Measurements from ENCODE around the gene IGF1R. TPM values are rescaled to one million over a fixed set of nuclear protein-coding genes. Genes with fewer than 3 reads are reported as not detected.

IGF1R gene
- total RNA-seq, 4 donors from 2014 or later = 49.4 to 239 (median 109) TPM

DNA sequence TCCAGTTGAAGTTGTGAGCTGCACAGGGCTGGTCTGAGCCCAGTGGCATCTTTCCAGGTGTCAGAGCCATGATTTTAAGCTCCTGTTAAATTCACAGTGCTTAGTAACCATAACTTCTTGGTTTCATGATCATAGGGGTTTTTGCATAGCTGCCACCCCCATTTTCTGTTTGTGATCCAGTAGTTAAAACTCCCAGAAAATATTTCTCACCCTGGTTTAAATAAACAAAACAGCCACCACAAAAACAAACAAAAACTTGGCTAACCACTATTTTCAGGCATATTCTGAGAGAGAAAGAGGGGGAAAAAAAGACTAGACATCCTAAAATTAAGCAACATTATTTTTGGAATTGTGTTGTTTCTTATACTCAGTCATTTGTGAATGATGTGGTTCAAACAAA lies 175.3 kb downstream of the IGF1R start:
- H3K27ac ChIP-seq = peak overlapping the region in 2 of 4 donors; percentile 0 to 4
- no peak for DNase-seq
- H3K9me3 ChIP-seq = no peaks in the 10 kb centered on the region
- H3K4me1 ChIP-seq = no peaks in the 10 kb centered on the region
- no peaks in the 10 kb centered on the region for H3K27me3 ChIP-seq
- intact Hi-C loops (cut with DNase I; ENCODE audit: low total_unique reads) = no loop called here
- H3K36me3 ChIP-seq = no peaks in the 10 kb centered on the region
- no peak overlapping the region for H3K4me3 ChIP-seq
- TF ChIP-seq EP300 (IDR thresholded peaks at IDR 0.05; ENCODE audit: low read depth) (no peak), POLR2A (IDR thresholded peaks at IDR 0.05) (no peak), POLR2AphosphoS5 (IDR thresholded peaks at IDR 0.05) (no peak)
- TF ChIP-seq, protein P1, sequence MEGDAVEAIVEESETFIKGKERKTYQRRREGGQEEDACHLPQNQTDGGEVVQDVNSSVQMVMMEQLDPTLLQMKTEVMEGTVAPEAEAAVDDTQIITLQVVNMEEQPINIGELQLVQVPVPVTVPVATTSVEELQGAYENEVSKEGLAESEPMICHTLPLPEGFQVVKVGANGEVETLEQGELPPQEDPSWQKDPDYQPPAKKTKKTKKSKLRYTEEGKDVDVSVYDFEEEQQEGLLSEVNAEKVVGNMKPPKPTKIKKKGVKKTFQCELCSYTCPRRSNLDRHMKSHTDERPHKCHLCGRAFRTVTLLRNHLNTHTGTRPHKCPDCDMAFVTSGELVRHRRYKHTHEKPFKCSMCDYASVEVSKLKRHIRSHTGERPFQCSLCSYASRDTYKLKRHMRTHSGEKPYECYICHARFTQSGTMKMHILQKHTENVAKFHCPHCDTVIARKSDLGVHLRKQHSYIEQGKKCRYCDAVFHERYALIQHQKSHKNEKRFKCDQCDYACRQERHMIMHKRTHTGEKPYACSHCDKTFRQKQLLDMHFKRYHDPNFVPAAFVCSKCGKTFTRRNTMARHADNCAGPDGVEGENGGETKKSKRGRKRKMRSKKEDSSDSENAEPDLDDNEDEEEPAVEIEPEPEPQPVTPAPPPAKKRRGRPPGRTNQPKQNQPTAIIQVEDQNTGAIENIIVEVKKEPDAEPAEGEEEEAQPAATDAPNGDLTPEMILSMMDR (IDR thresholded peaks at IDR 0.05) = no peak
- in situ Hi-C loops (cut with MboI; ENCODE audit: low pct_ligation_motif_present in 1 of 4, low pct_unique_long_range_greater_than_20kb in 1 of 4, low sequenced_read_pairs in 3 of 4) = no loop called here

DNA sequence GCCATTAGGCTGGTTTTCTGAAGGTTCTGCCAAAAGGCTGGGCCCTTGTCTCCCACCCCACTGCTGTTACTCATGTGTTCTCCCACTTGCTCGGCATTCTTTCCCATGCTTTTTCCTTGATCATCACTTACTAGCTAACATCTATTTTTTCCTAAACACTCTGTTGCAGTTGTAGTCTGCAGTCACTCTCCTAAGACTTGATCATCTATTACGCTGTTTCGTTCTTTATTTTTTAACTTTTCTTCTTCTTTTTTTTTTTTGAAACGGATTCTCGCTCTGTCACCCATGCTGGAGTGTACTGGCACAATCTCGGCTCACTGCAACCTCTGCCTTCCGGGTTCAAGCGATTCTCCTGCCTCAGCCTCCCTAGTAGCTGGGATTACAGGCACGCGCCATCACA lies 176.3 kb downstream of the IGF1R start:
- H3K27me3 ChIP-seq = no peaks in the 10 kb centered on the region
- no peak for TF ChIP-seq POLR2A (IDR thresholded peaks at IDR 0.05)
- no peak for TF ChIP-seq POLR2AphosphoS5 (IDR thresholded peaks at IDR 0.05)
- TF ChIP-seq EP300 (IDR thresholded peaks at IDR 0.05; ENCODE audit: low read depth) = no peak
- TF ChIP-seq, protein P1 (IDR thresholded peaks at IDR 0.05) = no peak
- WGBS, 2 donors (ENCODE audit: low coverage in 1 of 2) = 95% methylated on average over 10 of the region's 10 CpGs; no CpG with 5 or more reads in 1 of the 2 donors
- no peaks in the 10 kb centered on the region for H3K4me1 ChIP-seq
- intact Hi-C loops (cut with DNase I; ENCODE audit: low total_unique reads) (no loop called here), in situ Hi-C loops (cut with MboI; ENCODE audit: low pct_ligation_motif_present in 1 of 4, low pct_unique_long_range_greater_than_20kb in 1 of 4, low sequenced_read_pairs in 3 of 4) (no loop called here)
- no peaks in the 10 kb centered on the region for H3K36me3 ChIP-seq
- H3K27ac ChIP-seq = no peak overlapping the region
- peaks cover 6 to 7% of the 10 kb centered on the region in 2 donors for H3K9me3 ChIP-seq
- H3K4me3 ChIP-seq = no peak overlapping the region
- DNase-seq = no peak

DNA sequence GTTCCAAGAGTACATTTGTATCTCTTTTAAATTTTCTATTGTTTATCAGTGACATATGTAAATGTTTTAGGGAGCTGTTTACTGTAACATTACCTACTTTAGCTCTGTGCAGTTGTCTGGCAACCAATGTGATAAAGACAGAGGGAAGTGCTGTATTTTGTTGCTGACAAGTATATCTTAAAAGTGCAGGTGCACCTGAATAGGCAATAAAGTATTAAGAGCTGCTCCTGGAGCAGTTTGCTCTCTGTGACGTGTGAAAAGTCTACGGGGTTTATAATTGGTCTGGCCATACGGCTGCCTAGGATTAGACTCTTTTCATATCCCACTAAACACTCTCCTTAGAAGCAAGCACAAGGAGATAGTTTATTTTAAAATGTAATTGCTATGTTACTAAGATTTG lies 178.3 kb downstream of the IGF1R start:
- WGBS, 2 donors (ENCODE audit: low coverage in 1 of 2) = 46% methylated on average over 3 of the region's 3 CpGs; no CpG with 5 or more reads in 1 of the 2 donors
- no peaks in the 10 kb centered on the region for H3K36me3 ChIP-seq
- H3K4me3 ChIP-seq = no peak overlapping the region
- TF ChIP-seq POLR2A (IDR thresholded peaks at IDR 0.05) = no peak
- TF ChIP-seq POLR2AphosphoS5 (IDR thresholded peaks at IDR 0.05) = no peak
- TF ChIP-seq, protein P1 (IDR thresholded peaks at IDR 0.05) = no peak
- TF ChIP-seq EP300 (IDR thresholded peaks at IDR 0.05; ENCODE audit: low read depth) = no peak
- intact Hi-C loops (cut with DNase I; ENCODE audit: low total_unique reads) (no loop called here), in situ Hi-C loops (cut with MboI; ENCODE audit: low pct_ligation_motif_present in 1 of 4, low pct_unique_long_range_greater_than_20kb in 1 of 4, low sequenced_read_pairs in 3 of 4) (loop anchor here in 2 of 4 donors (25.0 kb wide), 2 partner anchors 289 to 314 kb away; no protein-coding TSS in a partner anchor)
- H3K27me3 ChIP-seq = no peaks in the 10 kb centered on the region
- H3K4me1 ChIP-seq = no peaks in the 10 kb centered on the region
- peaks cover 15 to 24% of the 10 kb centered on the region in 2 donors for H3K9me3 ChIP-seq
- no peak overlapping the region for H3K27ac ChIP-seq
- DNase-seq = no peak

GRCh38 chr15:98827217-98827616 lies 178.9 kb downstream of the IGF1R start:
- TF ChIP-seq EP300 (IDR thresholded peaks at IDR 0.05; ENCODE audit: low read depth) = no peak
- TF ChIP-seq, protein P1 (IDR thresholded peaks at IDR 0.05) = no peak
- TF ChIP-seq POLR2A (IDR thresholded peaks at IDR 0.05) = no peak
- no peak for TF ChIP-seq POLR2AphosphoS5 (IDR thresholded peaks at IDR 0.05)
- no peaks in the 10 kb centered on the region for H3K36me3 ChIP-seq
- no peaks in the 10 kb centered on the region for H3K27me3 ChIP-seq
- H3K4me3 ChIP-seq = no peak overlapping the region
- no peak for DNase-seq
- H3K9me3 ChIP-seq = peaks cover 15 to 24% of the 10 kb centered on the region in 2 donors
- intact Hi-C loops (cut with DNase I; ENCODE audit: low total_unique reads) = no loop called here
- no peaks in the 10 kb centered on the region for H3K4me1 ChIP-seq
- in situ Hi-C loops (cut with MboI; ENCODE audit: low pct_ligation_motif_present in 1 of 4, low pct_unique_long_range_greater_than_20kb in 1 of 4, low sequenced_read_pairs in 3 of 4) = loop anchor here in 2 of 4 donors (25.0 kb wide), 2 partner anchors 290 to 315 kb away; no protein-coding TSS in a partner anchor
- H3K27ac ChIP-seq = no peak overlapping the region
- 66 to 92% methylated on average over 2 to 3 of the region's 3 CpGs for WGBS, 2 donors (ENCODE audit: low coverage in 1 of 2)

Measured in transverse colon (tissue), 4 donors.